GM21723 (cell line): Measurements from ENCODE around the gene KRT72.

Experiments used
- ATAC-seq: cut with Tn5 transposase; IDR thresholded peaks from one replicate; pipeline ENCODE4 v1.9.1; 2021; ENCODE audit warnings: mild to moderate bottlenecking, moderate library complexity; ENCODE audit not compliant: unreplicated experiment

Gene KRT72

GRCh38 chr12:52551216-52551865 lies 49.9 kb downstream of the KRT72 start:
- ATAC-seq = no peak

GRCh38 chr12:52546126-52546525 lies 55.1 kb downstream of the KRT72 start:
- no peak for ATAC-seq

GRCh38 chr12:52543985-52544883 lies 57.0 kb downstream of the KRT72 start:
- ATAC-seq = no peak

GRCh38 chr12:52542785-52543318 lies 58.4 kb downstream of the KRT72 start:
- ATAC-seq = no peak

GRCh38 chr12:52542157-52542556 lies 59.1 kb downstream of the KRT72 start:
- no peak for ATAC-seq

GRCh38 chr12:52541709-52542108 lies 59.6 kb downstream of the KRT72 start:
- ATAC-seq = no peak

- no peak for ATAC-seq
Observed at GRCh38 chr12:52540531-52540930, 60.7 kb downstream of the KRT72 start.

- ATAC-seq = no peak
Observed at GRCh38 chr12:52539821-52540173, 61.5 kb downstream of the KRT72 start.

GRCh38 chr12:52539083-52539820 lies 62.0 kb downstream of the KRT72 start:
- no peak for ATAC-seq

- ATAC-seq = no peak
Observed at GRCh38 chr12:52537101-52537500, 64.2 kb downstream of the KRT72 start.
